Esophagus muscularis mucosa (tissue), 4 donors: ENCODE results near the gene NCKAP5. TPM values are rescaled to one million over a fixed set of nuclear protein-coding genes. Genes with fewer than 3 reads are reported as not detected.

Source experiments
- DNase-seq: peaks from one replicate; pipeline ENCODE4 v3.0.0-alpha.2; 2017; ENCODE audit errors: extremely low spot score
- H3K27ac ChIP-seq, 4 donors: fragments of 200-600 bp; sonication (generic); replicated peaks in 1 of 4; 1 replicate in 3 of 4; 2 replicates in 1 of 4; pipeline ENCODE4 v1.5.1; 2016 to 2019; ENCODE audit warnings: mild to moderate bottlenecking in 1 of 4
- H3K27me3 ChIP-seq, 4 donors: fragments of 200-600 bp; sonication (generic); one replicate each; pipeline versions ENCODE4 v1.5.1 to v1.6.0; 2016 to 2019
- H3K36me3 ChIP-seq, 4 donors: fragments of 200-600 bp; sonication (generic); one replicate each; pipeline ENCODE4 v1.5.1; 2016 to 2019
- H3K4me1 ChIP-seq, 4 donors: fragments of 200-600 bp; sonication (generic); one replicate each; pipeline ENCODE4 v1.5.1; 2016 to 2019
- H3K4me3 ChIP-seq, 4 donors: fragments of 200-600 bp; sonication (generic); 1 replicate in 2 of 4; 2 replicates in 2 of 4; pipeline ENCODE4 v1.5.1; 2016 to 2019; ENCODE audit warnings: mild to moderate bottlenecking in 4 of 4, moderate library complexity in 1 of 4
- H3K9me3 ChIP-seq, 4 donors: fragments of 200-600 bp; sonication (generic); 1 replicate in 3 of 4; 2 replicates in 1 of 4; pipeline ENCODE4 v1.5.1; 2016 to 2019
- EP300 ChIP-seq: sonication (generic); formaldehyde crosslinking; IDR thresholded peaks from one replicate; pipeline ENCODE4 v1.6.1; 2017; ENCODE audit warnings: antibody characterized with exemption
- POLR2A ChIP-seq: fragments of 450-650 bp; IDR thresholded peaks from one replicate; pipeline ENCODE4 v1.6.1; 2017; ENCODE audit warnings: antibody characterized with exemption, moderate library complexity, mild to moderate bottlenecking, low read depth
- POLR2AphosphoS5 ChIP-seq, 2 donors: sonication (generic); formaldehyde crosslinking; IDR thresholded peaks; one replicate each; pipeline ENCODE4 v1.6.1; 2017; ENCODE audit warnings: antibody characterized with exemption in 2 of 2
- WGBS: methylation state at CpG from one replicate; pipeline ENCODE4 v1.1.5; 2018; 5-methylcytosine and 5-hydroxymethylcytosine counted together
- intact Hi-C: fragments of 100-400 bp; cut with DNase I; formaldehyde crosslinking; loops from one replicate; pipeline ENCODE4 v1.15.1; 2023
- total RNA-seq, 4 donors: library from RNA; depleted of rRNA; stranded (reverse); fragments of >200 nt; gene quantifications; one replicate each; pipeline versions ENCODE4 v1.1.0 to v1.2.1, GENCODE V29; 2016
- TF ChIP-seq, protein P1 (sequence below), 3 experiments: fragments of 200-600 bp in 2 of 3; fragments of 450-650 bp in 1 of 3; sonication (generic) in 2 of 3; IDR thresholded peaks; one replicate each; pipeline ENCODE4 v1.5.1; 2017 to 2019; ENCODE audit warnings: antibody characterized with exemption in 3 of 3, mild to moderate bottlenecking in 2 of 3, moderate library complexity in 1 of 3

Gene NCKAP5
- total RNA-seq, 4 donors from 2014 or later = 0.33 to 1.8 (median 1.0) TPM

DNA sequence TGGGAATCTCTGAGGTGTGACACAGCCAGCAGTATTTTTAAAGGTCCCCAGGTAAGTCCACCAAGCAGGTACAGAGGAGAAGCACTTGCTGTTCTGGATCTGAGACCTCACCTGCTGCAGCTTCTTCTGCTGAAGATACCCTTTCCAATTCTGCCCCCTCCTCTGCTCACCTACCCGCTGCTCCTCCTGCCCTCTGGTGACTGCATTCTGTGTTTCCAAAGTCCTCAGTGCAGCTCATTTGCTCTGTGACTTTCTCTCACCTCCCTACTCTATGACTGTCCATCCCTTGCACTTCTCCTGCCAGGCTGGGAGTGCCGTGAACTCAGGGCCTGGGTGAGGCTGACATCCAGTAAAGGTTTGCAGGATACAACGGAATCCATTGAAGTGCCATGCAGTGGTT, 693.1 kb downstream of the NCKAP5 start:
- Histone ChIP-seq H3K4me3 (no peak overlapping the region), H3K27me3 (no peaks in the 10 kb centered on the region), H3K9me3 (no peaks in the 10 kb centered on the region), H3K27ac (no peak overlapping the region), H3K36me3 (no peaks in the 10 kb centered on the region), H3K4me1 (no peaks in the 10 kb centered on the region)
- TF ChIP-seq, protein P1, sequence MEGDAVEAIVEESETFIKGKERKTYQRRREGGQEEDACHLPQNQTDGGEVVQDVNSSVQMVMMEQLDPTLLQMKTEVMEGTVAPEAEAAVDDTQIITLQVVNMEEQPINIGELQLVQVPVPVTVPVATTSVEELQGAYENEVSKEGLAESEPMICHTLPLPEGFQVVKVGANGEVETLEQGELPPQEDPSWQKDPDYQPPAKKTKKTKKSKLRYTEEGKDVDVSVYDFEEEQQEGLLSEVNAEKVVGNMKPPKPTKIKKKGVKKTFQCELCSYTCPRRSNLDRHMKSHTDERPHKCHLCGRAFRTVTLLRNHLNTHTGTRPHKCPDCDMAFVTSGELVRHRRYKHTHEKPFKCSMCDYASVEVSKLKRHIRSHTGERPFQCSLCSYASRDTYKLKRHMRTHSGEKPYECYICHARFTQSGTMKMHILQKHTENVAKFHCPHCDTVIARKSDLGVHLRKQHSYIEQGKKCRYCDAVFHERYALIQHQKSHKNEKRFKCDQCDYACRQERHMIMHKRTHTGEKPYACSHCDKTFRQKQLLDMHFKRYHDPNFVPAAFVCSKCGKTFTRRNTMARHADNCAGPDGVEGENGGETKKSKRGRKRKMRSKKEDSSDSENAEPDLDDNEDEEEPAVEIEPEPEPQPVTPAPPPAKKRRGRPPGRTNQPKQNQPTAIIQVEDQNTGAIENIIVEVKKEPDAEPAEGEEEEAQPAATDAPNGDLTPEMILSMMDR (IDR thresholded peaks at IDR 0.05) = no peak
- TF ChIP-seq EP300 = no peak
- TF ChIP-seq POLR2AphosphoS5 (IDR thresholded peaks at IDR 0.05) = no peak
- no peak for TF ChIP-seq POLR2A
- 85% methylated on average over 3 of the region's 3 CpGs for WGBS
- no peak for DNase-seq
- intact Hi-C loops = no loop called here

GRCh38 chr2:132873738-132874137, 694.5 kb downstream of the NCKAP5 start:
- Histone ChIP-seq H3K36me3 (no peaks in the 10 kb centered on the region), H3K4me1 (no peaks in the 10 kb centered on the region), H3K9me3 (no peaks in the 10 kb centered on the region), H3K4me3 (no peak overlapping the region), H3K27ac (no peak overlapping the region), H3K27me3 (no peaks in the 10 kb centered on the region)
- intact Hi-C loops = no loop called here
- WGBS = 88% methylated on average over 4 of the region's 4 CpGs
- TF ChIP-seq, protein P1 (IDR thresholded peaks at IDR 0.05) = no peak
- TF ChIP-seq POLR2A = no peak
- no peak for DNase-seq

- no peaks in the 10 kb centered on the region for H3K9me3 ChIP-seq
- no peak for DNase-seq
- H3K4me1 ChIP-seq = no peaks in the 10 kb centered on the region
- H3K36me3 ChIP-seq = no peaks in the 10 kb centered on the region
- no peaks in the 10 kb centered on the region for H3K27me3 ChIP-seq
- TF ChIP-seq POLR2A (no peak), EP300 (no peak), POLR2AphosphoS5 (IDR thresholded peaks at IDR 0.05) (no peak)
- TF ChIP-seq, protein P1 (IDR thresholded peaks at IDR 0.05) = no peak
- no peak overlapping the region for H3K27ac ChIP-seq
- WGBS = 84% methylated on average over 4 of the region's 4 CpGs
- intact Hi-C loops = no loop called here
- H3K4me3 ChIP-seq = no peak overlapping the region
Measured at GRCh38 chr2:132871831-132872230, 696.4 kb downstream of the NCKAP5 start.

DNA sequence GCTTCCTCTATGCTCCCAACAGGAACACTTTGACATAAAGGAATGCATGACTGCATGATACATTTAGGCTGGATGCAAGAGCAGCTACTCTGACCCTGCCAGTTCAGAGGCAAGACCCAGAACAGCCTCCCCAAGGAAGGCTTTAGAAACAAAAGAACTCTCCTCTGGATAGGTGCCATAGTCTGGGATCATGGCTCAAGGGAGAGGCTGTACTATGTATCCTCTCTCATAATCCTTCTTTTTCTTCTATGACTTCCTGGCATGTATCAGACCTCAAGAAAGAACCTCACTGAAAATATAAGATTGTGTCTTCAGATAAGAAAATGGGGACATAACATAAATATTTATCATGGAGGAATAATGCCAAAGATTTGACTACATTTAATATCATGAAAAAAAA, 704.3 kb downstream of the NCKAP5 start:
- Histone ChIP-seq H3K27me3 (no peaks in the 10 kb centered on the region), H3K4me3 (no peak overlapping the region), H3K27ac (no peak overlapping the region), H3K9me3 (no peaks in the 10 kb centered on the region), H3K36me3 (no peaks in the 10 kb centered on the region), H3K4me1 (no peaks in the 10 kb centered on the region)
- DNase-seq = no peak
- TF ChIP-seq POLR2A (no peak), EP300 (no peak), POLR2AphosphoS5 (IDR thresholded peaks at IDR 0.05) (no peak)
- TF ChIP-seq, protein P1 (IDR thresholded peaks at IDR 0.05) = no peak
- intact Hi-C loops = no loop called here

DNA sequence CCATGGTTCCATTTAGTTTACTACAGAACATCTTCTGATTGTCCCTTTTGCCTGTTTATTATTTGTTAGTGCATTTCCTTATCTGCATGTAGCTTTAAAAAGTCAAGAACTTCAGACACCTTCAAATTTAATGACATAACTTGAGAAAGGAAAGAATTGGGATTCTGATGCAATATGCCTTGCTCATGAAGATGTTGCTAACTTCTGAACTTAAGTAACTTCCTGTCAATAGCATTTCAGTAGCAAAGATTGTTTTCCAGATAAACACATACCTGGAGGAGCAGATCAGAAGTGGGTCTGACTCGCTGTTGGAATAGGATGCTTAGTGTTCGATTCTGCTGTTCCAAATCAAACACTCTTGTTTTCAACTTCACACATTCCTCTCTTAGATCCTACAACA, 708.0 kb downstream of the NCKAP5 start:
- TF ChIP-seq POLR2AphosphoS5 (IDR thresholded peaks at IDR 0.05) (no peak), POLR2A (no peak), EP300 (no peak)
- TF ChIP-seq, protein P1 (IDR thresholded peaks at IDR 0.05) = no peak
- Histone ChIP-seq H3K9me3 (no peaks in the 10 kb centered on the region), H3K36me3 (no peaks in the 10 kb centered on the region), H3K27ac (no peak overlapping the region), H3K4me3 (no peak overlapping the region), H3K27me3 (no peaks in the 10 kb centered on the region), H3K4me1 (no peaks in the 10 kb centered on the region)
- WGBS = 100% methylated on average over 2 of the region's 2 CpGs
- DNase-seq = peak; percentile 8
- intact Hi-C loops = no loop called here
